HG02852 (cell line): ENCODE data around the gene SLC25A24.
A peak's percentile ranks its signal among the peaks of the same experiment; 100 is the strongest.
"Not testable (repeated sequence)": the region's sequence is repeated elsewhere in the genome, so short reads cannot be mapped to it uniquely, and the experiment has no call there.

Experiments used
- ATAC-seq: cut with Tn5 transposase; IDR thresholded peaks from one replicate; pipeline ENCODE4 v1.9.1; 2021; ENCODE audit warnings: mild to moderate bottlenecking, moderate library complexity; ENCODE audit not compliant: unreplicated experiment

SLC25A24 gene

GRCh38 chr1:108140177-108140576 lies 60.0 kb downstream of the SLC25A24 start:
- ATAC-seq, result no peak

GRCh38 chr1:108139555-108139954 lies 60.6 kb downstream of the SLC25A24 start:
- ATAC-seq, result not testable (repeated sequence)

GRCh38 chr1:108133148-108133547 lies 67.0 kb downstream of the SLC25A24 start:
- ATAC-seq, result not testable (repeated sequence)

- ATAC-seq, result not testable (repeated sequence)
These were observed 67.8 kb downstream of the SLC25A24 start for GRCh38 chr1:108132367-108132766.

- ATAC-seq, result not testable (repeated sequence)
These were observed 68.9 kb downstream of the SLC25A24 start for GRCh38 chr1:108131281-108131680.

- no peak for ATAC-seq
These were observed 69.3 kb downstream of the SLC25A24 start for GRCh38 chr1:108130794-108131193.

GRCh38 chr1:108129999-108130398 lies 70.1 kb downstream of the SLC25A24 start:
- no peak for ATAC-seq

- peak; percentile 92 for ATAC-seq
These were observed 74.6 kb downstream of the SLC25A24 start for GRCh38 chr1:108125312-108126138.

GRCh38 chr1:108124622-108125311 lies 75.4 kb downstream of the SLC25A24 start:
- no peak for ATAC-seq

GRCh38 chr1:108124023-108124422 lies 76.1 kb downstream of the SLC25A24 start:
- ATAC-seq, result no peak

- ATAC-seq, result no peak
These were observed 78.6 kb downstream of the SLC25A24 start for GRCh38 chr1:108121358-108122143.

- no peak for ATAC-seq
These were observed 80.0 kb downstream of the SLC25A24 start for GRCh38 chr1:108120163-108120562.

GRCh38 chr1:108119500-108119899 lies 80.6 kb downstream of the SLC25A24 start:
- no peak for ATAC-seq

GRCh38 chr1:108117945-108118902 lies 81.9 kb downstream of the SLC25A24 start:
- no peak for ATAC-seq

GRCh38 chr1:108117237-108117636 lies 82.9 kb downstream of the SLC25A24 start:
- ATAC-seq, result no peak

GRCh38 chr1:108114033-108114599 lies 86.0 kb downstream of the SLC25A24 start:
- ATAC-seq, result no peak

GRCh38 chr1:108113496-108113895 lies 86.6 kb downstream of the SLC25A24 start:
- ATAC-seq, result no peak

GRCh38 chr1:108109295-108109973 lies 90.7 kb downstream of the SLC25A24 start:
- ATAC-seq, result no peak

GRCh38 chr1:108108119-108108518 lies 92.0 kb downstream of the SLC25A24 start:
- no peak for ATAC-seq
